Measurements from ENCODE around the gene ANHX. TPM values are rescaled to one million over a fixed set of nuclear protein-coding genes. Genes with fewer than 3 reads are reported as not detected.

Gene ANHX
- total RNA-seq, 1 donor from 2014 or later: not detected

- H3K4me3 ChIP-seq (ENCODE audit: low read depth, low read length): no peak overlapping the region
- no peak for DNase-seq (ENCODE audit: low read depth)
- no peak for TF ChIP-seq CTCF (conservative IDR thresholded peaks at IDR 0.05; ENCODE audit: low read depth, low read length)
Measured at GRCh38 chr12:133222211-133222610, 13.5 kb downstream of the ANHX start.

GRCh38 chr12:133221241-133221640 lies 14.4 kb downstream of the ANHX start:
- no peak overlapping the region for H3K4me3 ChIP-seq (ENCODE audit: low read depth, low read length)
- TF ChIP-seq CTCF (conservative IDR thresholded peaks at IDR 0.05; ENCODE audit: low read depth, low read length): no peak
- DNase-seq (ENCODE audit: low read depth): no peak

- no peak for TF ChIP-seq CTCF (conservative IDR thresholded peaks at IDR 0.05; ENCODE audit: low read depth, low read length)
- DNase-seq (ENCODE audit: low read depth): no peak
- no peak overlapping the region for H3K4me3 ChIP-seq (ENCODE audit: low read depth, low read length)
Measured at GRCh38 chr12:133220521-133220920, 15.2 kb downstream of the ANHX start.

GRCh38 chr12:133217219-133217618 lies 18.5 kb downstream of the ANHX start:
- no peak for TF ChIP-seq CTCF (conservative IDR thresholded peaks at IDR 0.05; ENCODE audit: low read depth, low read length)
- DNase-seq (ENCODE audit: low read depth): no peak

GRCh38 chr12:133215724-133216123 lies 20.0 kb downstream of the ANHX start:
- no peak overlapping the region for H3K4me3 ChIP-seq (ENCODE audit: low read depth, low read length)
- TF ChIP-seq CTCF (conservative IDR thresholded peaks at IDR 0.05; ENCODE audit: low read depth, low read length): no peak
- no peak for DNase-seq (ENCODE audit: low read depth)

More at GRCh38 chr12:133217219-133217618, 18.5 kb downstream of the ANHX start:
- H3K4me3 ChIP-seq (ENCODE audit: low read depth, low read length): no peak overlapping the region

GRCh38 chr12:133206390-133206789 lies 29.3 kb downstream of the ANHX start:
- H3K4me3 ChIP-seq (ENCODE audit: low read depth, low read length): no peak overlapping the region
- no peak for TF ChIP-seq CTCF (conservative IDR thresholded peaks at IDR 0.05; ENCODE audit: low read depth, low read length)
- DNase-seq (ENCODE audit: low read depth): no peak

GRCh38 chr12:133204264-133204603 lies 31.4 kb downstream of the ANHX start:
- TF ChIP-seq CTCF (conservative IDR thresholded peaks at IDR 0.05; ENCODE audit: low read depth, low read length): no peak

More at GRCh38 chr12:133204264-133204603, 31.4 kb downstream of the ANHX start:
- DNase-seq (ENCODE audit: low read depth): no peak
- H3K4me3 ChIP-seq (ENCODE audit: low read depth, low read length): no peak overlapping the region
